AG04450 (cell line): ENCODE results near the gene NTM. TPM values are rescaled to one million over a fixed set of nuclear protein-coding genes. Genes with fewer than 3 reads are reported as not detected.

Experiments
- CTCF ChIA-PET: fragments of 300-600, 350-600 bp; formaldehyde crosslinking; extraction: SDS; loops from one replicate; lab custom pipeline; 2022; ENCODE audit warnings: antibody characterized with exemption, inconsistent platforms; lab: Charles Lee
- POLR2A ChIA-PET: fragments of 350-600 bp; formaldehyde crosslinking; extraction: SDS; loops from one replicate; lab custom pipeline; 2021; ENCODE audit warnings: antibody characterized with exemption, inconsistent platforms; lab: Yijun Ruan, JAX
- DNase-seq: peaks from one replicate; pipeline ENCODE4 v3.0.0-alpha.2; 2011; ENCODE audit warnings: low read depth, low spot score
- H3K27ac ChIP-seq: one replicate; pipeline ENCODE4 v1.5.1; 2012; ENCODE audit warnings: low read depth, low read length, control low read depth
- H3K27me3 ChIP-seq: one replicate; pipeline ENCODE4 v1.6.0; 2012; ENCODE audit warnings: low read length; ENCODE audit not compliant: control insufficient read depth, insufficient read depth
- H3K4me3 ChIP-seq: 2 replicates; pipeline ENCODE4 v1.5.1; 2011; ENCODE audit warnings: mild to moderate bottlenecking, low read depth, low read length, control low read depth
- H3K9me3 ChIP-seq: 2 replicates; pipeline ENCODE4 v1.5.1; 2012; ENCODE audit warnings: low read length; ENCODE audit not compliant: control insufficient read depth, insufficient read depth
- polyA plus RNA-seq: library from polyadenylated mRNA; depleted of rRNA; stranded (reverse); fragments of >200 nt; gene quantifications from 2 replicates; pipeline ENCODE4 v1.2.3, GENCODE V29; 2011
- TF ChIP-seq, protein P1 (sequence below): IDR thresholded peaks from 2 replicates; pipeline ENCODE4 v1.5.1; 2011; ENCODE audit warnings: low read depth, low read length, control low read depth, inconsistent platforms

NTM gene
- polyA plus RNA-seq, 1 experiment, result 26.9 TPM

GRCh38 chr11:131624531-131624930 is 254.1 kb downstream of the NTM start:
- Histone ChIP-seq H3K9me3 (no peaks in the 10 kb centered on the region), H3K4me3 (no peak overlapping the region), H3K27me3 (no peaks in the 10 kb centered on the region), H3K27ac (no peak overlapping the region)
- TF ChIP-seq, protein P1, sequence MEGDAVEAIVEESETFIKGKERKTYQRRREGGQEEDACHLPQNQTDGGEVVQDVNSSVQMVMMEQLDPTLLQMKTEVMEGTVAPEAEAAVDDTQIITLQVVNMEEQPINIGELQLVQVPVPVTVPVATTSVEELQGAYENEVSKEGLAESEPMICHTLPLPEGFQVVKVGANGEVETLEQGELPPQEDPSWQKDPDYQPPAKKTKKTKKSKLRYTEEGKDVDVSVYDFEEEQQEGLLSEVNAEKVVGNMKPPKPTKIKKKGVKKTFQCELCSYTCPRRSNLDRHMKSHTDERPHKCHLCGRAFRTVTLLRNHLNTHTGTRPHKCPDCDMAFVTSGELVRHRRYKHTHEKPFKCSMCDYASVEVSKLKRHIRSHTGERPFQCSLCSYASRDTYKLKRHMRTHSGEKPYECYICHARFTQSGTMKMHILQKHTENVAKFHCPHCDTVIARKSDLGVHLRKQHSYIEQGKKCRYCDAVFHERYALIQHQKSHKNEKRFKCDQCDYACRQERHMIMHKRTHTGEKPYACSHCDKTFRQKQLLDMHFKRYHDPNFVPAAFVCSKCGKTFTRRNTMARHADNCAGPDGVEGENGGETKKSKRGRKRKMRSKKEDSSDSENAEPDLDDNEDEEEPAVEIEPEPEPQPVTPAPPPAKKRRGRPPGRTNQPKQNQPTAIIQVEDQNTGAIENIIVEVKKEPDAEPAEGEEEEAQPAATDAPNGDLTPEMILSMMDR, result no peak
- CTCF ChIA-PET, result interaction anchor here (1.3 kb wide), 1 partner anchor 50 kb away, joined by 4 read pairs; no protein-coding TSS in a partner anchor
- no peak for DNase-seq
- POLR2A ChIA-PET, result no interaction called here

- TF ChIP-seq, protein P1, result no peak
- ChIA-PET CTCF (no interaction called here), POLR2A (no interaction called here)
- Histone ChIP-seq H3K27me3 (no peaks in the 10 kb centered on the region), H3K9me3 (no peaks in the 10 kb centered on the region), H3K27ac (no peak overlapping the region), H3K4me3 (no peak overlapping the region)
- DNase-seq, result no peak
Observed at GRCh38 chr11:131626788-131627187, 256.4 kb downstream of the NTM start.

DNA sequence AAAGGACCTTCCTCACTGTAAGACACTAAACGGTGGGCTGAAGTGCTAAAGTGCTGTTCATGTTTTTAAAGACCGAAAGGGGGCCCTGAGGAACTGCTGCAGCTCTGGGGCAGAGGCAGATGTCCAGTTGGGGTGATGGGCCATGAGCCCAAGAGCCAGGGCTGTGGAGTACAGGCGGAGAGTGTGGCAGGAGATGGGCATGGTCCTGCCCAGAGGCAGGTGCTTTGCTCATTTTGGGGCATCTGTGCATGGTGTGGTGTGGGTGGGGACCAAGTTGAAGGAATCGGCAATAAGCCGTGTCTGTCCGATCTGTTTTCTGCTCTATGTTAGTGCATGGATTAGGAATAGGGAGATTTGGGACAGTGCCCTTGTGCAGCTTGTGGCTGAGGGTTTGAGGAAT is 258.3 kb downstream of the NTM start:
- Histone ChIP-seq H3K27me3 (no peaks in the 10 kb centered on the region), H3K4me3 (no peak overlapping the region), H3K9me3 (no peaks in the 10 kb centered on the region), H3K27ac (no peak overlapping the region)
- ChIA-PET CTCF (interaction anchor here (0.5 to 0.9 kb wide), 2 partner anchors 37 to 49 kb away, joined by 3 read pairs; no protein-coding TSS in a partner anchor), POLR2A (no interaction called here)
- DNase-seq, result no peak
- TF ChIP-seq, protein P1, result no peak

- no peak for DNase-seq
- Histone ChIP-seq H3K4me3 (no peak overlapping the region), H3K9me3 (no peaks in the 10 kb centered on the region), H3K27ac (no peak overlapping the region), H3K27me3 (no peaks in the 10 kb centered on the region)
- POLR2A ChIA-PET, result no interaction called here
- TF ChIP-seq, protein P1, result no peak
- CTCF ChIA-PET, result interaction anchor here (1.2 kb wide), 1 partner anchor 44 kb away, joined by 3 read pairs; no protein-coding TSS in a partner anchor
Observed at GRCh38 chr11:131629925-131630540, 259.6 kb downstream of the NTM start.

GRCh38 chr11:131632971-131633370 is 262.6 kb downstream of the NTM start:
- DNase-seq, result no peak
- CTCF ChIA-PET, result interaction anchor here (0.7 kb wide), 1 partner anchor 41 kb away, joined by 5 read pairs; no protein-coding TSS in a partner anchor
- POLR2A ChIA-PET, result no interaction called here
- no peak overlapping the region for H3K27ac ChIP-seq
- TF ChIP-seq, protein P1, result no peak
- no peaks in the 10 kb centered on the region for H3K9me3 ChIP-seq
- no peak overlapping the region for H3K4me3 ChIP-seq
- H3K27me3 ChIP-seq, result no peaks in the 10 kb centered on the region
